Caco-2 (cell line): Measurements from ENCODE around the gene HPS5. TPM values are rescaled to one million over a fixed set of nuclear protein-coding genes. Genes with fewer than 3 reads are reported as not detected.

Source experiments
- BruUV-seq: library from RNA; stranded (reverse); fragments of 400-500 nt; replicated peaks from 2 replicates; lab custom pipeline; 2021; lab: Mats Ljungman, UMichigan
- CTCF ChIA-PET: fragments of 300-600 bp; sonication (Branson Sonifier 250); formaldehyde crosslinking; loops from one replicate; lab custom pipeline; 2022; ENCODE audit warnings: antibody characterized with exemption; lab: Charles Lee
- POLR2A ChIA-PET: fragments of 300-600 bp; sonication (Branson Sonifier 250); formaldehyde crosslinking; loops from one replicate; lab custom pipeline; 2022; ENCODE audit warnings: antibody characterized with exemption; lab: Charles Lee
- DNase-seq, 2 experiments: peaks; one replicate each; pipeline versions ENCODE4 v3.0.0 to v3.0.0-alpha.2; 2020 to 2022
- H3K27me3 ChIP-seq: replicated peaks from 2 replicates; pipeline ENCODE4 v1.6.0; 2011; ENCODE audit warnings: low read length; ENCODE audit not compliant: control insufficient read depth, insufficient read depth
- H3K36me3 ChIP-seq: 2 replicates; pipeline ENCODE4 v1.5.1; 2011; ENCODE audit warnings: low read length; ENCODE audit not compliant: control insufficient read depth, insufficient read depth
- H3K4me1 ChIP-seq: fragments of 250-450 bp; sonication (Bioruptor Pico); 2 replicates; pipeline ENCODE4 v1.5.1; 2020; ENCODE audit warnings: mild to moderate bottlenecking
- H3K4me3 ChIP-seq: 2 replicates; pipeline ENCODE4 v1.5.1; 2011; ENCODE audit warnings: low read depth, mild to moderate bottlenecking, control low read depth, low read length
- H3K9me3 ChIP-seq: fragments of 250-450 bp; sonication (Bioruptor Pico); 2 replicates; pipeline ENCODE4 v1.5.1; 2020; ENCODE audit warnings: mild to moderate bottlenecking, moderate library complexity
- H3K27ac Mint-ChIP-seq: one replicate; pipeline ENCODE4 v1.8.0; 2022; ENCODE audit warnings: mixed read lengths; ENCODE audit not compliant: unreplicated experiment
- H3K27me3 Mint-ChIP-seq: one replicate; pipeline ENCODE4 v1.8.0; 2022; ENCODE audit warnings: mixed read lengths; ENCODE audit not compliant: insufficient read depth, unreplicated experiment
- H3K36me3 Mint-ChIP-seq: one replicate; pipeline ENCODE4 v1.8.0; 2022; ENCODE audit warnings: mild to moderate bottlenecking, mixed read lengths; ENCODE audit not compliant: insufficient read depth, unreplicated experiment
- H3K4me1 Mint-ChIP-seq: one replicate; pipeline ENCODE4 v1.8.0; 2022; ENCODE audit warnings: low read depth, mixed read lengths; ENCODE audit not compliant: unreplicated experiment
- H3K4me3 Mint-ChIP-seq: one replicate; pipeline ENCODE4 v1.8.0; 2022; ENCODE audit warnings: mild to moderate bottlenecking, moderate library complexity, mixed read lengths; ENCODE audit not compliant: unreplicated experiment
- H3K9me3 Mint-ChIP-seq: one replicate; pipeline ENCODE4 v1.8.0; 2022; ENCODE audit warnings: mixed read lengths; ENCODE audit not compliant: unreplicated experiment
- intact Hi-C: fragments of 100-400 bp; cut with micrococcal nuclease; formaldehyde crosslinking; loops from one replicate; pipeline ENCODE4 v1.10.0; 2022; ENCODE audit not compliant: unreplicated experiment
- total RNA-seq: library from RNA; stranded (reverse); gene quantifications from 2 replicates; pipeline ENCODE4 v1.2.3, GENCODE V29; 2022
- TF ChIP-seq, protein P1 (sequence below), 2 experiments: fragments of 200-600 bp in 1 of 2; IDR thresholded peaks; 1 replicate in 1 of 2; 2 replicates in 1 of 2; pipeline versions ENCODE4 v1.5.1 to v1.8.0; 2011 to 2022; ENCODE audit warnings: antibody characterized with exemption in 1 of 2, control low read depth in 1 of 2, inconsistent platforms in 1 of 2, low read depth in 1 of 2, low read length in 1 of 2, mild to moderate bottlenecking in 1 of 2, moderate library complexity in 1 of 2; ENCODE audit not compliant: insufficient read depth in 1 of 2, severe bottlenecking in 1 of 2, unreplicated experiment in 1 of 2

The HPS5 gene
- total RNA-seq, 1 experiment from 2014 or later: 17.5 TPM

DNA sequence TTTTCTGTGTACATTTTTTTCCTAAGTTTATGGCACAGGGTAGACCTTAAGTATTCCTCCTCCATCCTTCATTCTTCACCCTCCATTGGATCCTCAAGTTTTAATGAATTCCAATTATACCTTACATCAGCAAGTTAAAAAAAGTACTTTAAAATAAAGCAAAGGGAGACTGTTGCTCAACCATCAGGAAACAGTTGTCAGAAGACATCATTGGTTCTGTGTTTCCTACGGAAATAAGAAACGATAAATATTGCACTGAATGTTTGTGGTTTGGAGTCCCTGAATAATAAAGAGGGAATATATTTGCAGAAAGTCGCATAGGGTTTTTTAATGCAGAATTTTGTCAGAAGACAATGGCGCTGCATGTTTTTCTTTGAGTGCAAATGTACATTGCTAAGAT, 44.3 kb upstream of the HPS5 start:
- BruUV-seq: no TSS peak
- peaks cover 4% of the 10 kb centered on the region; the same call in 1 of the 2 replicates for H3K4me1 ChIP-seq
- ChIA-PET CTCF (no interaction called here), POLR2A (no interaction called here)
- DNase-seq: no peak
- intact Hi-C loops: no loop called here
- no peak overlapping the region for H3K4me3 ChIP-seq
- Mint-ChIP-seq H3K9me3 (no peaks in the 10 kb centered on the region), H3K27me3 (no peaks in the 10 kb centered on the region), H3K4me3 (no peak overlapping the region), H3K27ac (no peak overlapping the region), H3K36me3 (peaks cover 31% of the 10 kb centered on the region), H3K4me1 (no peaks in the 10 kb centered on the region)
- no peaks in the 10 kb centered on the region for H3K9me3 ChIP-seq
- H3K36me3 ChIP-seq: peaks cover 3% of the 10 kb centered on the region; the same call in 1 of the 2 replicates
- TF ChIP-seq, protein P1, sequence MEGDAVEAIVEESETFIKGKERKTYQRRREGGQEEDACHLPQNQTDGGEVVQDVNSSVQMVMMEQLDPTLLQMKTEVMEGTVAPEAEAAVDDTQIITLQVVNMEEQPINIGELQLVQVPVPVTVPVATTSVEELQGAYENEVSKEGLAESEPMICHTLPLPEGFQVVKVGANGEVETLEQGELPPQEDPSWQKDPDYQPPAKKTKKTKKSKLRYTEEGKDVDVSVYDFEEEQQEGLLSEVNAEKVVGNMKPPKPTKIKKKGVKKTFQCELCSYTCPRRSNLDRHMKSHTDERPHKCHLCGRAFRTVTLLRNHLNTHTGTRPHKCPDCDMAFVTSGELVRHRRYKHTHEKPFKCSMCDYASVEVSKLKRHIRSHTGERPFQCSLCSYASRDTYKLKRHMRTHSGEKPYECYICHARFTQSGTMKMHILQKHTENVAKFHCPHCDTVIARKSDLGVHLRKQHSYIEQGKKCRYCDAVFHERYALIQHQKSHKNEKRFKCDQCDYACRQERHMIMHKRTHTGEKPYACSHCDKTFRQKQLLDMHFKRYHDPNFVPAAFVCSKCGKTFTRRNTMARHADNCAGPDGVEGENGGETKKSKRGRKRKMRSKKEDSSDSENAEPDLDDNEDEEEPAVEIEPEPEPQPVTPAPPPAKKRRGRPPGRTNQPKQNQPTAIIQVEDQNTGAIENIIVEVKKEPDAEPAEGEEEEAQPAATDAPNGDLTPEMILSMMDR (IDR thresholded peaks at IDR 0.05; ENCODE audit: insufficient read depth in 1 of 2, low read depth in 1 of 2, low read length in 1 of 2, severe bottlenecking in 1 of 2, unreplicated experiment in 1 of 2): no peak
- no peaks in the 10 kb centered on the region for H3K27me3 ChIP-seq

DNA sequence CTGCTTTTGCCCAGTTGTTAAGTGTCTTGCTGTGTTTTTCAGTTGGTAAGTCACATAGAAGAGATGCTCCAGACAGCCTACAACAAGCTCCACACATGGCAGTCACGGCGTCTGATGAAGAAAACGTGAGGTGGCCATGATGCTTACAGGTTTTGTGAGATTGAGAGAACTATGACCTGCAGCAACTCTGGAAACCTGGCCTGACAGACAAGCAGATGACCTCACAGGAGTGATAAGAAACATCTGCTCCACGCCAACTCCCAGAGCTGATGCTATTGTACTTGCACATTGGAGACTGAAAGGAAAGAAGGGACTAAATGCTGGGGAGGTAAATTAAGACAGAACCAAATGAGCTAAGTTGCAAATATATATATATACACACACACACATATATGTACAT, 43.8 kb upstream of the HPS5 start:
- no peak overlapping the region for H3K27ac Mint-ChIP-seq

DNA sequence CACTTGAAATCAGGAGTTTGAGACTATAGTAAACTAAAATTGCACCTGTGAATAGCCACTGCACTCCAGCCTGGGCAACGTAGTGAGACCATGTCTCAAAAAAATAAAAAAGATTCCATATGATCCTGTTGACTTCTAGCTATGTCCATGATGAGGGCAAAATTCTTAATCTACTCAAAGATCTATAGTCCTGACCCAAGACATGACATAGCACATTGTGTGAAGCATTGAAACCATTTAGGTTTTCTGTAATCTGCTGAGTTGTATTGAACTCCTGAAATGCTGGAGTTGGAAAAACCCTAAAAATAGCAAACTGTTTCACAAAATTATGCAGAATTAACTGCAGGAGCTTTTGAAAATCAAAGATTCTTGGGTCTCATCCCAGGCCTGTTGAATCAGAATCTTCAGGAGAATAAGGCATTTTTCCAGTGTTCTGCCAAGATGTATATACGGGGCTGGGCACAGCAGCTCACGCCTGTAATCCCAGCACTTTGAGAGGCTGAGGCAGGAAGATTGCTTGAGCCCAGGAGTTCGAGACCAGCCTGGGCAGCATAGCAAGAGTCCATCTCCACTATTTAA, 42.6 kb upstream of the HPS5 start:
- Histone ChIP-seq H3K36me3 (peaks cover 3% of the 10 kb centered on the region; the same call in 1 of the 2 replicates), H3K4me1 (no peaks in the 10 kb centered on the region), H3K4me3 (no peak overlapping the region), H3K9me3 (no peaks in the 10 kb centered on the region), H3K27me3 (no peaks in the 10 kb centered on the region)
- ChIA-PET POLR2A (interaction anchor here (0.6 kb wide), 1 partner anchor 19 kb away, joined by 4 read pairs; no protein-coding TSS in a partner anchor), CTCF (no interaction called here)
- H3K27ac Mint-ChIP-seq: no peak overlapping the region
- no peaks in the 10 kb centered on the region for H3K4me1 Mint-ChIP-seq
- no TSS peak for BruUV-seq
- peaks cover 36% of the 10 kb centered on the region for H3K36me3 Mint-ChIP-seq
- no peaks in the 10 kb centered on the region for H3K27me3 Mint-ChIP-seq
- no peak for DNase-seq
- intact Hi-C loops: no loop called here
- no peaks in the 10 kb centered on the region for H3K9me3 Mint-ChIP-seq
- no peak overlapping the region for H3K4me3 Mint-ChIP-seq
- TF ChIP-seq, protein P1 (IDR thresholded peaks at IDR 0.05; ENCODE audit: insufficient read depth in 1 of 2, low read depth in 1 of 2, low read length in 1 of 2, severe bottlenecking in 1 of 2, unreplicated experiment in 1 of 2): no peak

More for the DNA sequence above, 43.8 kb upstream of the HPS5 start:
- Mint-ChIP-seq H3K4me3 (no peak overlapping the region), H3K36me3 (peaks cover 36% of the 10 kb centered on the region), H3K27me3 (no peaks in the 10 kb centered on the region), H3K9me3 (no peaks in the 10 kb centered on the region), H3K4me1 (no peaks in the 10 kb centered on the region)
- POLR2A ChIA-PET: no interaction called here
- TF ChIP-seq, protein P1 (IDR thresholded peaks at IDR 0.05; ENCODE audit: insufficient read depth in 1 of 2, low read depth in 1 of 2, low read length in 1 of 2, severe bottlenecking in 1 of 2, unreplicated experiment in 1 of 2): no peak
- Histone ChIP-seq H3K9me3 (no peaks in the 10 kb centered on the region), H3K27me3 (no peaks in the 10 kb centered on the region), H3K4me3 (no peak overlapping the region), H3K4me1 (no peaks in the 10 kb centered on the region), H3K36me3 (peaks cover 3% of the 10 kb centered on the region; the same call in 1 of the 2 replicates)
- intact Hi-C loops: no loop called here
- DNase-seq: no peak
- BruUV-seq: no TSS peak
- CTCF ChIA-PET: no interaction called here
